ENCODE data around the gene PUSL1. TPM values are rescaled to one million over a fixed set of nuclear protein-coding genes. Genes with fewer than 3 reads are reported as not detected.

PUSL1 gene
- total and polyA plus RNA-seq, 2 of the 13 experiments (the other 11 are each of a cell fraction or from before 2014, with no cell fraction given): 8.3 to 22.2 TPM

- TF ChIP-seq ZNF263 (CRISPR knock-in tag; IDR thresholded peaks at IDR 0.05) (peak; percentile 98), ZFY (CRISPR knock-in tag; IDR thresholded peaks at IDR 0.05) (peak; percentile 74), AGO2 (optimal IDR thresholded peaks at IDR 0.05; ENCODE audit: low read depth, low read length) (peak; percentile 16), SMARCC2 (IDR thresholded peaks at IDR 0.05) (no peak), KAT8 (CRISPR knock-in tag; IDR thresholded peaks at IDR 0.05) (peak; percentile 16; the same call in 1 of the 2 replicates), ZNF496 (CRISPR knock-in tag; IDR thresholded peaks at IDR 0.05; ENCODE audit: insufficient replicate concordance) (no peak), CREM (IDR thresholded peaks at IDR 0.05) (no peak), CREM (CRISPR knock-in tag; IDR thresholded peaks at IDR 0.05) (no peak), ZNF550 (CRISPR knock-in tag; IDR thresholded peaks at IDR 0.05; ENCODE audit: borderline replicate concordance) (no peak), MAFK (conservative IDR thresholded peaks at IDR 0.05 in 1 of 2, IDR thresholded peaks at IDR 0.05 in 1 of 2; ENCODE audit: low read length in 2 of 2) (peak; percentile 9 to 25; a peak in 2 of 4 replicates), ZBTB10 (CRISPR knock-in tag; IDR thresholded peaks at IDR 0.05; ENCODE audit: borderline replicate concordance) (no peak), ZNF746 (CRISPR knock-in tag; IDR thresholded peaks at IDR 0.05) (0 out of 2 replicates have a peak, but pooled peaks have one; percentile 24), ZNF644 (CRISPR knock-in tag; IDR thresholded peaks at IDR 0.05; ENCODE audit: low read depth) (no peak), ZNF124 (CRISPR knock-in tag; IDR thresholded peaks at IDR 0.05) (no peak), SOX13 (IDR thresholded peaks at IDR 0.05) (no peak), SOX13 (CRISPR knock-in tag; conservative IDR thresholded peaks at IDR 0.05 in 1 of 2, IDR thresholded peaks at IDR 0.05 in 1 of 2) (peak in 1 of 2 experiments; percentile 18; a peak in 1 of 4 replicates), BATF2 (CRISPR knock-in tag; IDR thresholded peaks at IDR 0.05) (no peak), ATF1 (CRISPR knock-in tag; IDR thresholded peaks at IDR 0.05) (no peak), ZNF333 (CRISPR knock-in tag; IDR thresholded peaks at IDR 0.05; ENCODE audit: borderline replicate concordance) (no peak), ZNF207 (IDR thresholded peaks at IDR 0.05; ENCODE audit: borderline replicate concordance) (no peak), ZFX (CRISPR knock-in tag; IDR thresholded peaks at IDR 0.05; ENCODE audit: low read depth) (peak; percentile 60; the same call in 1 of the 2 replicates), MED1 (CRISPR knock-in tag; IDR thresholded peaks at IDR 0.05) (peak; percentile 30; the same call in 1 of the 2 replicates)
- TF ChIP-seq, protein P1, sequence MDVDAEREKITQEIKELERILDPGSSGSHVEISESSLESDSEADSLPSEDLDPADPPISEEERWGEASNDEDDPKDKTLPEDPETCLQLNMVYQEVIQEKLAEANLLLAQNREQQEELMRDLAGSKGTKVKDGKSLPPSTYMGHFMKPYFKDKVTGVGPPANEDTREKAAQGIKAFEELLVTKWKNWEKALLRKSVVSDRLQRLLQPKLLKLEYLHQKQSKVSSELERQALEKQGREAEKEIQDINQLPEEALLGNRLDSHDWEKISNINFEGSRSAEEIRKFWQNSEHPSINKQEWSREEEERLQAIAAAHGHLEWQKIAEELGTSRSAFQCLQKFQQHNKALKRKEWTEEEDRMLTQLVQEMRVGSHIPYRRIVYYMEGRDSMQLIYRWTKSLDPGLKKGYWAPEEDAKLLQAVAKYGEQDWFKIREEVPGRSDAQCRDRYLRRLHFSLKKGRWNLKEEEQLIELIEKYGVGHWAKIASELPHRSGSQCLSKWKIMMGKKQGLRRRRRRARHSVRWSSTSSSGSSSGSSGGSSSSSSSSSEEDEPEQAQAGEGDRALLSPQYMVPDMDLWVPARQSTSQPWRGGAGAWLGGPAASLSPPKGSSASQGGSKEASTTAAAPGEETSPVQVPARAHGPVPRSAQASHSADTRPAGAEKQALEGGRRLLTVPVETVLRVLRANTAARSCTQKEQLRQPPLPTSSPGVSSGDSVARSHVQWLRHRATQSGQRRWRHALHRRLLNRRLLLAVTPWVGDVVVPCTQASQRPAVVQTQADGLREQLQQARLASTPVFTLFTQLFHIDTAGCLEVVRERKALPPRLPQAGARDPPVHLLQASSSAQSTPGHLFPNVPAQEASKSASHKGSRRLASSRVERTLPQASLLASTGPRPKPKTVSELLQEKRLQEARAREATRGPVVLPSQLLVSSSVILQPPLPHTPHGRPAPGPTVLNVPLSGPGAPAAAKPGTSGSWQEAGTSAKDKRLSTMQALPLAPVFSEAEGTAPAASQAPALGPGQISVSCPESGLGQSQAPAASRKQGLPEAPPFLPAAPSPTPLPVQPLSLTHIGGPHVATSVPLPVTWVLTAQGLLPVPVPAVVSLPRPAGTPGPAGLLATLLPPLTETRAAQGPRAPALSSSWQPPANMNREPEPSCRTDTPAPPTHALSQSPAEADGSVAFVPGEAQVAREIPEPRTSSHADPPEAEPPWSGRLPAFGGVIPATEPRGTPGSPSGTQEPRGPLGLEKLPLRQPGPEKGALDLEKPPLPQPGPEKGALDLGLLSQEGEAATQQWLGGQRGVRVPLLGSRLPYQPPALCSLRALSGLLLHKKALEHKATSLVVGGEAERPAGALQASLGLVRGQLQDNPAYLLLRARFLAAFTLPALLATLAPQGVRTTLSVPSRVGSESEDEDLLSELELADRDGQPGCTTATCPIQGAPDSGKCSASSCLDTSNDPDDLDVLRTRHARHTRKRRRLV (CRISPR knock-in tag; IDR thresholded peaks at IDR 0.05): 0 out of 2 replicates have a peak, but pooled peaks have one; percentile 8
Measured at GRCh38 chr1:1305300-1306069, 2.9 kb upstream of the PUSL1 start (continued).

Data from HepG2 (cell line).